Spleen (tissue), 7 donors: ENCODE data around the gene LAMA4.

Source experiments
- POLR2AphosphoS5 ChIP-seq, 3 donors: sonication (generic); formaldehyde crosslinking; IDR thresholded peaks; one replicate each; pipeline ENCODE4 v1.5.1; 2017; ENCODE audit warnings: antibody characterized with exemption in 3 of 3
- TF ChIP-seq, protein P1 (sequence below), 11 experiments: fragments of 200-600 bp in 7 of 11; fragments of 450-650 bp in 4 of 11; sonication (generic) in 4 of 11; IDR thresholded peaks in 8 of 11; conservative IDR thresholded peaks in 3 of 11; 1 replicate in 7 of 11; 2 replicates in 4 of 11; pipeline versions ENCODE4 v1.4.0 to v1.8.0; 2016 to 2021; ENCODE audit warnings: antibody characterized with exemption in 11 of 11, inconsistent platforms in 4 of 11, mild to moderate bottlenecking in 1 of 11
- donor health status: DM: no; HTN: no; CAD: no; lungs with moderate emphysema.
- donor health status: DM: no; HTN: no; CAD: no.
- donor health status: DM: no; HTN: no; CAD: no.

DNA sequence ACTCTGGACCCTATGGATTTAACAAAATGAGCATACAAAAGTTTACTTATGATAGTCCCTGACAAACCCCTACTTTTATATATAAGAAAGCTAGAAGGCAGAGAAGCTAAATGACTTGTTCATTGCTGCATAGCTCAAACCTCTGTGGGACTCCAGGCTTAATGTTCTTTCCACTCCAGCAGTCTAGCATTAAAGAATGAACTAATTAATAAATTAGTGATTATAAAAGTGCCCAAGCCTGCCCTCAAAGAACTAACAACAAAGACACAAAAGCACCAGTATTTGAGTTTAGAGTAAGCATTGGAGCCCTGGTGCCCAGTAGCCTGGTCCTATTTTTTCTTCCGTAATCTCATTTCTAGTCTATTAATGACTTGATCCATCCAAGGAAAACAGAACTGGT lies 59.9 kb downstream of the LAMA4 start:
- TF ChIP-seq, protein P1, sequence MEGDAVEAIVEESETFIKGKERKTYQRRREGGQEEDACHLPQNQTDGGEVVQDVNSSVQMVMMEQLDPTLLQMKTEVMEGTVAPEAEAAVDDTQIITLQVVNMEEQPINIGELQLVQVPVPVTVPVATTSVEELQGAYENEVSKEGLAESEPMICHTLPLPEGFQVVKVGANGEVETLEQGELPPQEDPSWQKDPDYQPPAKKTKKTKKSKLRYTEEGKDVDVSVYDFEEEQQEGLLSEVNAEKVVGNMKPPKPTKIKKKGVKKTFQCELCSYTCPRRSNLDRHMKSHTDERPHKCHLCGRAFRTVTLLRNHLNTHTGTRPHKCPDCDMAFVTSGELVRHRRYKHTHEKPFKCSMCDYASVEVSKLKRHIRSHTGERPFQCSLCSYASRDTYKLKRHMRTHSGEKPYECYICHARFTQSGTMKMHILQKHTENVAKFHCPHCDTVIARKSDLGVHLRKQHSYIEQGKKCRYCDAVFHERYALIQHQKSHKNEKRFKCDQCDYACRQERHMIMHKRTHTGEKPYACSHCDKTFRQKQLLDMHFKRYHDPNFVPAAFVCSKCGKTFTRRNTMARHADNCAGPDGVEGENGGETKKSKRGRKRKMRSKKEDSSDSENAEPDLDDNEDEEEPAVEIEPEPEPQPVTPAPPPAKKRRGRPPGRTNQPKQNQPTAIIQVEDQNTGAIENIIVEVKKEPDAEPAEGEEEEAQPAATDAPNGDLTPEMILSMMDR (IDR thresholded peaks at IDR 0.05 in 8 of 11, conservative IDR thresholded peaks at IDR 0.05 in 3 of 11), result no peak
- TF ChIP-seq POLR2AphosphoS5 (IDR thresholded peaks at IDR 0.05), result no peak
